ENCODE data around the gene ADARB1. TPM values are rescaled to one million over a fixed set of nuclear protein-coding genes. Genes with fewer than 3 reads are reported as not detected.

Gene ADARB1
- total and polyA plus RNA-seq, 9 of the 15 experiments (the other 6 are each of a cell fraction or from before 2014, with no cell fraction given) = 6.7 to 16.0 (median 8.3) TPM

GRCh38 chr21:45067462-45068285, 6.7 kb upstream of the ADARB1 start (continued):
- peak; percentile 99 for TF ChIP-seq BCOR (IDR thresholded peaks at IDR 0.05)
- TF ChIP-seq NCOR1 (IDR thresholded peaks at IDR 0.05) = peak; percentile 97
- TF ChIP-seq RNF2 (IDR thresholded peaks at IDR 0.05) = peak; percentile 91
- no peak for TF ChIP-seq TAF15 (IDR thresholded peaks at IDR 0.05; ENCODE audit: low read depth, low read length)
- no peak for TF ChIP-seq NCOA6 (IDR thresholded peaks at IDR 0.05)
- 0 out of 2 replicates have a peak, but pooled peaks have one; percentile 53 for TF ChIP-seq ZBTB9 (CRISPR knock-in tag; IDR thresholded peaks at IDR 0.05)
- peak in 1 of 2 experiments; percentile 60; a peak in 1 of 4 replicates for TF ChIP-seq NONO (IDR thresholded peaks at IDR 0.05; ENCODE audit: low read depth in 2 of 2, low read length in 1 of 2)
- peak; percentile 57; the same call in 1 of the 2 replicates for TF ChIP-seq HMBOX1 (IDR thresholded peaks at IDR 0.05)

GRCh38 chr21:45069085-45069484, 5.3 kb upstream of the ADARB1 start:
- FAIRE-seq (no peak), DNase-seq (ENCODE audit: extremely low read depth in 1 of 4, low spot score in 3 of 4) (no peak), ATAC-seq (no peak)
- Histone ChIP-seq H3K27ac (ENCODE audit: extremely low read depth, low read depth, low read length) (no peak overlapping the region), H4K20me1 (replicated peaks; ENCODE audit: control insufficient read depth, insufficient read depth, low read length) (peaks cover 8% of the 10 kb centered on the region), H3K9me1 (ENCODE audit: control insufficient read depth, insufficient read depth, low read length) (no peaks in the 10 kb centered on the region), H3K9me3 (replicated peaks; ENCODE audit: control insufficient read depth, insufficient read depth, low read depth, low read length) (no peaks in the 10 kb centered on the region), H2AFZ (ENCODE audit: low read depth, low read length) (no peak overlapping the region), H3K36me3 (ENCODE audit: control insufficient read depth, insufficient read depth, low read length) (no peaks in the 10 kb centered on the region), H3K79me2 (ENCODE audit: control insufficient read depth, insufficient read depth, low read length) (no peaks in the 10 kb centered on the region), H3K27me3 (ENCODE audit: control insufficient read depth in 2 of 2, insufficient read depth in 2 of 2, low read length in 2 of 2) (no peaks in the 10 kb centered on the region; a peak in 1 of 5 replicates), H3K4me2 (ENCODE audit: insufficient read depth, low read length) (no peak overlapping the region), H3K4me3 (no peak overlapping the region), H3K9ac (ENCODE audit: insufficient read depth in 1 of 2, low read depth in 2 of 2, low read length in 2 of 2) (no peak overlapping the region), H3K4me1 (replicated peaks in 1 of 2; ENCODE audit: control insufficient read depth in 2 of 2, insufficient read depth in 2 of 2, low read length in 2 of 2) (peaks cover 42 to 43% of the 10 kb centered on the region in 2 experiments)
- ChIA-PET POLR2A (interaction anchor here (4.0 kb wide), 1 partner anchor 15 kb away, joined by 21 read pairs; no protein-coding TSS in a partner anchor), CTCF (ENCODE audit: low intra/inter-chr PET ratio) (no interaction called here)
- no peak for TF ChIP-seq E2F4 (CRISPR knock-in tag; IDR thresholded peaks at IDR 0.05; ENCODE audit: low read depth)
- 0 out of 2 replicates have a peak, but pooled peaks have one; percentile 30 for TF ChIP-seq ETV5 (CRISPR knock-in tag; IDR thresholded peaks at IDR 0.05; ENCODE audit: low read depth)
- TF ChIP-seq KLF16 (IDR thresholded peaks at IDR 0.05) = no peak
- in situ Hi-C loops (cut with MboI) (no loop called here), intact Hi-C loops (cut with micrococcal nuclease) (no loop called here)
- no TSS peak for BruUV-seq (replicated peaks)
- 80% methylated on average over 11 of the region's 11 CpGs for whole genome bisulfite sequencing (ENCODE audit: insufficient coverage, low coverage, missing lambda C conversion rate)

Data from K562 (cell line).